Peyer's patch (tissue), 4 donors: ENCODE data around the gene USP30.

Experiments
- POLR2A ChIP-seq, 2 donors: fragments of 450-650 bp; IDR thresholded peaks; one replicate each; pipeline ENCODE4 v1.5.1; 2017; ENCODE audit warnings: antibody characterized with exemption in 2 of 2, mild to moderate bottlenecking in 2 of 2, moderate library complexity in 2 of 2
- TF ChIP-seq, protein P1 (sequence below), 6 experiments: fragments of 450-650 bp in 4 of 6; fragments of 200-600 bp in 2 of 6; sonication (generic) in 1 of 6; IDR thresholded peaks; one replicate each; pipeline ENCODE4 v1.5.1; 2017 to 2019; ENCODE audit warnings: antibody characterized with exemption in 6 of 6, mild to moderate bottlenecking in 3 of 6, moderate library complexity in 1 of 6

DNA sequence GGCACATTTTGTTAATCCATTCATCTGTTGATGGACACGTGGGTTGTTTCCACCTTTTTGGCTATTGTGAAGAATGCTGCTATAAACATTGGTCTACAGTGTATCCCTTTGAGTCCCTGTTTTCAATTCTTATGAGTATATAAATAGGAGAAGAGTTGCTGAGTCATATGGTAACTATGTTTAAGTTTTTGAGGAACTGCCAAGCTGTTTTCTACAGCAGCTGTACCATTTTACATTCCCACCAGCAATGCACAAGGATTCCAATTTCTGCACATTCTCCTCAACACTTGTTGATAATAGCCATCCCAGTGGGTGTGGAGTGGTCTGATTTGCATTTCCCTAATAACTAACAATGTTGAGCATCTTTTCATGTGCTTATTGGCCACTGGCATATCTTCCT, 24.6 kb upstream of the USP30 start:
- TF ChIP-seq, protein P1, sequence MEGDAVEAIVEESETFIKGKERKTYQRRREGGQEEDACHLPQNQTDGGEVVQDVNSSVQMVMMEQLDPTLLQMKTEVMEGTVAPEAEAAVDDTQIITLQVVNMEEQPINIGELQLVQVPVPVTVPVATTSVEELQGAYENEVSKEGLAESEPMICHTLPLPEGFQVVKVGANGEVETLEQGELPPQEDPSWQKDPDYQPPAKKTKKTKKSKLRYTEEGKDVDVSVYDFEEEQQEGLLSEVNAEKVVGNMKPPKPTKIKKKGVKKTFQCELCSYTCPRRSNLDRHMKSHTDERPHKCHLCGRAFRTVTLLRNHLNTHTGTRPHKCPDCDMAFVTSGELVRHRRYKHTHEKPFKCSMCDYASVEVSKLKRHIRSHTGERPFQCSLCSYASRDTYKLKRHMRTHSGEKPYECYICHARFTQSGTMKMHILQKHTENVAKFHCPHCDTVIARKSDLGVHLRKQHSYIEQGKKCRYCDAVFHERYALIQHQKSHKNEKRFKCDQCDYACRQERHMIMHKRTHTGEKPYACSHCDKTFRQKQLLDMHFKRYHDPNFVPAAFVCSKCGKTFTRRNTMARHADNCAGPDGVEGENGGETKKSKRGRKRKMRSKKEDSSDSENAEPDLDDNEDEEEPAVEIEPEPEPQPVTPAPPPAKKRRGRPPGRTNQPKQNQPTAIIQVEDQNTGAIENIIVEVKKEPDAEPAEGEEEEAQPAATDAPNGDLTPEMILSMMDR (IDR thresholded peaks at IDR 0.05), result no peak
- no peak for TF ChIP-seq POLR2A (IDR thresholded peaks at IDR 0.05)
